HG03135 (cell line): ENCODE measurements around the gene FETUB.
"Not testable (repeated sequence)": the region's sequence is repeated elsewhere in the genome, so short reads cannot be mapped to it uniquely, and the experiment has no call there.

Source experiments
- ATAC-seq: cut with Tn5 transposase; IDR thresholded peaks from one replicate; pipeline ENCODE4 v1.9.1; 2021; ENCODE audit warnings: mild to moderate bottlenecking, moderate library complexity; ENCODE audit not compliant: unreplicated experiment

The FETUB gene

GRCh38 chr3:186668426-186668825 is 28.2 kb downstream of the FETUB start:
- ATAC-seq, result no peak

DNA sequence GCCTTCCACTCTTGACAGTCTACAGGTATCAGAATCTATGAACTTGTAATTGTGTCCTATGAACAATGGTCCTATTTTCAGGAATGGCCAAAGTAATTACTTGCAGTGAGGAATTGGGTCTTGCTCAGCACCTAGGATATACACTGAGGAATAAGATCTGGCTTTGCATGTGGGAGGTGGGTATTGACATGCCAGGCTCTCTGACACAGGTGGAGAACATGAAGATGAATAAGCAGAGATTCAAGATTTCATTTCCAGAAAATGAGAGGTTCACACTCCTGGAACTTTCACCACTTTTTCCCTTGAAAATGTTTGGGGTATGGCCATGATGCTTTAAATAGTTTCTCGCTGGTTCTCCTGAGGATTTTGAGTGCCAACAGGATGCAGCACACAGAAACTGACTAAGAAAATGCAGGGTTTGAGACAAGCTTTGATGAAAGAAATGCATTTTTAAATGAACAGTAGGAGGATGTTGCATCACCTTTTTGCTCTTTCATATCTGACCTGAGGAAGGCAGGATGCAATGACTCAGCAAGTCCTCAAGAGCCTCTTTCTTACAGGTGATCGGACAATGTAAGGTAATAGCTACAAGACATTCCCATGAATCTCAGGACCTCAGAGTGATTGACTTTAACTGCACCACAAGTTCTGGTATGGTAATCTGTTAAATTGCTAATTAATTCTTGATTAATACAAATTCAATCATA is 29.3 kb downstream of the FETUB start:
- ATAC-seq, result no peak

GRCh38 chr3:186670155-186670554 is 30.0 kb downstream of the FETUB start:
- no peak for ATAC-seq

GRCh38 chr3:186671051-186671450 is 30.9 kb downstream of the FETUB start:
- no peak for ATAC-seq

GRCh38 chr3:186678604-186679003 is 38.4 kb downstream of the FETUB start:
- ATAC-seq, result no peak

DNA sequence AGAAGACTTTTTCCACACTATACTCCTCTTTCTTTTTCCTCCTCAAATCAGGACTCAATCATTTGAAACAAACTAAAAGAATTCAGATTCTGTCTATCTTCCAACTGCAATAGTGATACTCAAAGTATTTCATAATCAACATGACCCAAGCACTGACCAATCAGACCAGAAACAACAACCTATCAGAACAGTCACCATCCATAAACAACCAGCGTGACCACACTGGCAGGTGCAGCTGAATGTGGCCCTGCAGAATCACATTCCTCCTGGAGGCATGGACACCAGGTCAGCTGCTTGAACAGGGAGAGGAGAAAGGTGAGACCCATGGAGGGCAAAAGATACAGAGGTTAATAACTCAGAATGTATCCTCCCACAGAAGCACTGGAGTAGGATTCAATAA is 39.0 kb downstream of the FETUB start:
- no peak for ATAC-seq

DNA sequence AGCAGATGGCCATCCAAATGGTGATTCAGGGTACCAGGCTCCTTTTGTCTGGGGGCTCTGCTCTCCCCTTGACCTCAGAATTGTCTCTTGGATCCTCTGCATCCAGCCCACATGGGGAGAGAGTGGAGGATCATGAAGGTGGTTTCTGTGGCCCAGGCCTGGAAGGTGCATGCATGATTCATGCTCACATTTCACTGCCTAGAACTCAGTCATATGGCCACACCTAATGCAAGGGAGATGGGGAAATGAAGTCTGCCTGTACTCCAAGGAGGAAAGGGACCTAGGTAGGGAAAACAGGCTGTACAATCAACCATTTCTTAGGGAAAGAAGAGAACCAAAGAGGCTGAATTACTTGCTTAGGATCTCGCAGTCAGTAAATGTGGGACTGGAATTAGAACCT is 40.7 kb downstream of the FETUB start:
- ATAC-seq, result no peak

DNA sequence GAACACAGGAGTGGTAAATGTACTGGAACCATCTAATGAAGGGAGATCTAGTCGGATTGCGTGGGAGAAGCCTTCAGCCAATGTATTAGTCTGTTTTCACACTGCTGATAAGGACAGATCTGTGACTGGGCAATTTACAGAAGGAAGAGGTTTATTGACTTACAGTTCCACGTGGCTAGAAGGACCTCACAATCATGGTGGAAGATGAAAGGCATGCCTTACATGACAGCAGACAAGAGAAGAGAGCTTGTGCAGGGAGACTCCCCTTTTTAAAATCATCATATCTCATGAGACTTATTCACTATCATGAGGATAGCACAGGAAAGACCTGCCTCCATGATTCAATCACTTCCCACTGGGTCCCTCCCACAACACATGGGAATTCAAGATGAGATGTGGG is 42.6 kb downstream of the FETUB start:
- no peak for ATAC-seq

DNA sequence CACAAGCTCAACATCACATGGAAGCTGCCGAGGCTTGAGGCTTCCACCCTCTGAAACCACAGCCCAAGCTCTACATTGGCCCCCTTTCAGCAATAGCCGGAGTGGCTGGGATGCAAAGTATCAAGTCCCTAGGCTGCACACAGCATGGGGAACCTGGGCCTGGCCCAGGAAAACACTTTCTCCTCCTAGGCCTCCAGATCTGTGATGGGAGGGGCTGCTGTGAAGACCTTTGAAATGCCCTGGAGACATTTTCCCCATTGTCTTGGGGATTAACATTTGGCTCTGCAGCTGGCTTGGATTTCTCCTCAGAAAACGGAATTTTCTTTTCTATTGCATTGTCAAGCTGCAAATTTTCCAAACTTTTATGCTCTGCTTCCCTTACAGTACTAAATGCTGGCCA is 43.8 kb downstream of the FETUB start:
- no peak for ATAC-seq

GRCh38 chr3:186686475-186686874 is 46.3 kb downstream of the FETUB start:
- ATAC-seq, result not testable (repeated sequence)

DNA sequence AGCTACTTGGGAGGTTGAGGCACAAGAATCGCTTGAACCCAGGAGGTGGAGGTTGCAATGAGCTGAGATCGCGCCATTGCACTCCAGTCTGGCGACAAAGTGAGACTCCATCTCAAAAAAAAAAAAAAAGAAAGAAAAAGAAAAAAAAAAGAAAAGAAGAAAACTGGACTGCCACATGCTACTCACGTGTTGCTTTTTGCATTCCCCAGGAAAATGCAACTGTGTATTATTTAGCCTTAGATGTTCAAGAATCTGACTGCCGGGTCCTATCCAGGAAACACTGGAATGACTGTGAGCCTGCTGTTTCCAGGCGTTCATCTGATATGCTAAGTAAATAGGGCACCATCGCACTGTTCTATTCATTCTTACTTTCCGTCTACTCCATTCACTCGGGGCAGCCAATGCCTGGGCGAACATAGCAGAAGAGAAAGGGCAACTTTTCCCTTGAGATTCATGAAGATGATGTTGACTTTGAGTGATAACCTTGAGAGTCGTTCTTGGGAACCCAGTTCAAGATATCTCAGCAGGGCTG is 47.0 kb downstream of the FETUB start:
- no peak for ATAC-seq

- not testable (repeated sequence) for ATAC-seq
Measured at GRCh38 chr3:186690304-186690703, 50.1 kb downstream of the FETUB start.

DNA sequence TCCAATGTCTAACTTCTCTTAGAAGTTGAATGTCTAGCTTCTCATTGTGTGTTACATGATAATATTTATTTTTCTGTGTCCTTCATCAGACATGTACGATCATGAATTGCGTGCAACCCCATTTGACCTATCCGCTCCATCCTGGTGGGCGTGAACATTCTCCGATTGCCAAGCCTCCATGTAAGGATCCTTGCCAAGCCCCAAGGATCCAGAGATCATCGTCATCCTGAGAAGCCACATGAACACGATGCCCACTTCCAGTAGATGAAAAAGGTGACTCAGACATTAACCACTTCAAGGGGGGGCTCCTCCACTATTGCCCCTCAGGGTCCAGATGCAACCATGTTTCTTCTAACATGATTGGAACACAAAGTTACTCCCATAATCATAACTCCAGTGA is 51.5 kb downstream of the FETUB start:
- ATAC-seq, result no peak

- ATAC-seq, result no peak
Measured at GRCh38 chr3:186693843-186694242, 53.6 kb downstream of the FETUB start.

DNA sequence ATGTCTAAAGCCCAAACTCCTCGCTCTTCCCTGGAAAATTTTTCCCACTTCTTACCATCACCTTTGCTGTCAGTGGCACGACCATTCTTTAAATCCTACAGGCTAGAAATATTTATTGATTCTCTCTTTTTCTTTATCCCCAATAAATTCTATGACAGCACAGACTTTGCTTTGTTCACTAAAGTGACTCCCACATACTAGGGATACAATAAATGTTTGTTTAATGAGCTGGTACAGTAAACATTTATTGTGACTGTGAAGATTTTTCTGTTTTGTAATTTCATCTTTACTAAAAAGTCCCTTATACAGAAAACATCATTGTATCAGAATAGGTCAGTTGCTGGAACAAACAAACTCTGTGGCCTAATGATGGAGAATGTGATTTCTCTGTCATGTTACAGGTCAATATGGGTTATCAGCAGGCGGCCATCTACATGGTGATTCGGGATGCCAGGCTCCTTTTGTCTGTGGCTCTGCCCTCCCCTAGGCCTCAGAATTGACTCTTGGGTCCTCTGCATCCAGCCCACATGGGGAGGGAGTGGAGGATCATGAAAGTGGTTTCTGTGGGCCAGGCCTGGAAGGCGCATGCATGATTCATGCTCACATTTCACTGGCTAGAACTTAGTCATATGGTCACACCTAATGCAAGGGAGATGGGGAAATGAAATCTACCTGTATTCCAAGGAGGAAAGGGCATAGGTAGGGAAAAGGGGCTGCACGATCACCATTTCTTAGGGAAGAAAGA is 54.3 kb downstream of the FETUB start:
- no peak for ATAC-seq

DNA sequence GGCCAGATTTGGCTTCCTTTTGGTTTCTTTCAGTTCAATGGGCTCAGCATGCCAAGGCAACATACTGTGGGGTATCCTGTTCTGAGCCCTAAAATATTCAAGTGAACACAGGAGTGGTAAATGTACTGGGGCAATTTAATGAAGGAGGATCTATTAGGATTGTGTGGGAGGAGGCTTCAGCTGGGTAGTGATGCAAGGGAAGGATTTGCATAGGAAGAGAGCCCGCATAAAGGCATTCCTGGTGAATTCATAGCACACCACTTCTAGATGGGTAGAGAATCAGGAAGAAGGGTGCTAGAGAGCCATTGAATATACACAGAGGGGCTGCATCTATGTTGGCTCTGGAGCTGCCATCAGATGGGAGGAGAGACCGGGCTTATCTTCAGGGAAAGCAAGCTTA is 56.3 kb downstream of the FETUB start:
- no peak for ATAC-seq

DNA sequence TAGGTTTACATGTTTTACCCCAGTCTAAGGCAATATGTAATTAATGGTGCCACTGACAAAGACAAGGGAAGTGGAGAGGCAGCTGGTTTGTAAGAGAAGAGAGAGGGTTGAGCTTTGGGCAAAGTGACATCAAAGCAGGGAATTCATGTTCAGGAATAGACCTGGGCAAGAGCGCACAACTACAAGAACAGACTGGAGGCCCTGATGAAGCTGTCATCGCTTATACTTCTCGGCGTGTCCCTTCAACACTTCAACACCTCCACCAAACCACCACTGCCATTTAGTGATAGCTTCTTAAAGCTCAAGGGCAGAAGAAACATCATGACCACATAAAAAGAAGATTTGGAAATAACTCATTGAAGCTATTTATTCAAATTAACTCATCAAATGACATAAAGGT is 57.3 kb downstream of the FETUB start:
- no peak for ATAC-seq

- no peak for ATAC-seq
Measured at GRCh38 chr3:186700267-186700666, 60.1 kb downstream of the FETUB start.

DNA sequence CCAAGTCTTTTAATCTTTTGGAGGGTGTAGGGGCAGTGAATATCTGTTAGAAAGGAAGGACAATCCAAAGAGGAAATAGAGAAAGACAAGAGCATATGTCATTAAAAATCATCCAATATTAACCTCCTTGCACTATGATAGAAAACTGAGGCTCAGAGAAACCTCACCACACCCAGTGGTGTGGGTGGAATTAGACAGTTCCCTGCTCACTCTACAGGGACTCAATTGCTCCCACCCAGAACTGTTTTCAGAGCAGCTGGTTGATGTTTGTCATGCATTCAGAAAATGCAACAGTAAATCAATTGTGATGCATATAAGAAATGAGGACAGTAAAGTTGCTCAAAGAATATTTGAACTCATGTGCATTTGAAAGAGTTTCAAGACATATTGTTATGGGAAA is 62.3 kb downstream of the FETUB start:
- not testable (repeated sequence) for ATAC-seq
